ENCODE results near the gene CREBZF.

Gene CREBZF

GRCh38 chr11:85664615-85665481 is at the start of gene CREBZF:
Gene CREBZF, minus strand, starts transcription at chr11:85665129. Its CDS starts 254 bp downstream, at chr11:85664875.
- peak; percentile 95 for DNase-seq (ENCODE audit: low read depth)

GRCh38 chr11:85712953-85713352 is 48.0 kb upstream of the CREBZF start:
- no peak for DNase-seq (ENCODE audit: low read depth)

- no peak for DNase-seq (ENCODE audit: low read depth)
These were observed 46.0 kb upstream of the CREBZF start for GRCh38 chr11:85710917-85711316.

DNA sequence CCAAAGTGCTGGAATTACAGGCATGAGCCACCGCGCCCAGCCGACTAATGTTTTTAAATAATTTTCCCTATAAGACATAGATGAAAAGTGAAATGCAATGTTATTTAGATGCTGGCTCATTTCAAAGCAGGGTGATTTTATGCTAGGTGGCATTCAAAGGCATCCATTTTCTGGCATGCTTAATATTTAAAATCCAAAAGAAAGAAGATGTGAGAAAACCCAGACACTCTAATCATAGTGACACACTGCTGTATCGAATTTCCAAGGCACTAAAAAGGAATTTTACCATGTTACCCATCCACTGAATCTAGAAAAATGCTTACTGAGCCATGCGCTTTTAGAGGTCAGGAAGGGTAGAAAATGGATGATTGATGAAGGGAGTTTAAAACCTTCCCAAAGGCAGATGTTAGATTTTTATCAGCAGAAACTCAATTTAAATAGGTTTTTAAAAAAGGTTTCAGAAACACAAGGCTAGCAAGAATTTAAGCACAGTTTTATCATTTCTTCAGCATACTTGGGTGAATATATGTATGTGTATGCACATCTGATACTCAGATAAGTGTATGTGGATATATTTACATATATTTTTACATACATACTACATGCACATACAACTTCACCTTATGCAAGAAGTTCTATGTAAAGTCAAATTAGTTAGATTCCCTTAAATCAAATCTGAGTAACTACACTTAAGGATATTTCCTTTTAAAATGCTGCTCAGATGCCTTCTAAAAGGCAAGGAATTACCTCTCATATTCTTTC is 45.2 kb upstream of the CREBZF start:
- DNase-seq (ENCODE audit: low read depth), result no peak

GRCh38 chr11:85705800-85706199 is 40.9 kb upstream of the CREBZF start:
- DNase-seq (ENCODE audit: low read depth), result no peak

- DNase-seq (ENCODE audit: low read depth), result no peak
These were observed 40.0 kb upstream of the CREBZF start for GRCh38 chr11:85704967-85705366.

DNA sequence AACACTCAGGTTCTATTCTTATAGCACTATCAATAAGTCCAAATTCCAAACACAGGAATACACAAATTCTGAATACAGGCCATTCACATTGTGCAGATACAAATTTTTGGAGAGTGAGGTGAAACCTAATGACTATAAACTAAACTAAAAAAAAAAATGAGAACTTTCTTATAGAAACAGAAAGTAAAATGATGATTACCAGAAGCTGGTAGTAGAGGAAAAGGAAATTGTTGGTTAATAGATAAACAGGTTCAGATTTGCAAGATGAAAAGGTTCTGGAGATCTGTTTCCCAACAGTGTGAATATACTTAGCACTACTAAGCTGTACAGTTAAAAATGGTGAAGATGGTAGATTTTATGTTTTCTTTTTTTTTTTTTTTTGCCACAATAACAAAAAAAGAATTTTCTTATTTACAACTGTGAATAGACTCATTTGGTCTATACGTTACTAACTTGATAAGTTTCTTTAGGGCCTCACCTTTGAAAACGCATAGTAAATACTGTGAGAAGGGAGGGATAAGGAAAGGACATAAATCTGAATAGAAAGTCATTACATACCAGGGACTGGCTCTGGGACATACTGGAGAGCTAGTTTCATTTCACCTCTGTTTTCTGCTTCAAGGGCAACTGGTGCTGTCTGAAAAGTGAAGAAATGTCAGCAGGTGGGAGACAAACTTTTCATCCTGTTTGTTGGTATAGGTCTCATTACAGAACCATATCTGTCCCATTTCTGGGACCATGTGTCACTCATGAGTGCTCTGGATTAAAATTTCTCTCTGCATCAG is 35.2 kb upstream of the CREBZF start:
- DNase-seq (ENCODE audit: low read depth), result no peak

DNA sequence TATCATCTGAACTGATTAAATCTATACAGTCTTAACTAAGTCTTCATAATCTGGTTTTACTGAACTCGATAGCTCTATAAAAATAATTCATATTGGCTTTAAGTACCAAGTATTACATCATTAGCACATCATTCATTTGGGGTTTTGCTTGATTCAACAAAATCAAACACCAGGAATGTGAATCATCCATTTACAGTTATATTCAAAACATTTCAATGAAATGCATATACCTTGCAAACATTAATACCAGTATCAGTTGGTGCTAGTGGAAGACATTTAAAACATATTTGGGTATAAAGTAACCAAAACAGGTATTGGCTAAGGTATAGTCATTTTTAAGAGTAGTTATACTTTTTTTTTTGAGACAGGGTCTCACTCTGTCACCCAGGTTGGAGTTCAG is 33.3 kb upstream of the CREBZF start:
- DNase-seq (ENCODE audit: low read depth), result no peak

GRCh38 chr11:85697747-85698146 is 32.8 kb upstream of the CREBZF start:
- DNase-seq (ENCODE audit: low read depth), result no peak

DNA sequence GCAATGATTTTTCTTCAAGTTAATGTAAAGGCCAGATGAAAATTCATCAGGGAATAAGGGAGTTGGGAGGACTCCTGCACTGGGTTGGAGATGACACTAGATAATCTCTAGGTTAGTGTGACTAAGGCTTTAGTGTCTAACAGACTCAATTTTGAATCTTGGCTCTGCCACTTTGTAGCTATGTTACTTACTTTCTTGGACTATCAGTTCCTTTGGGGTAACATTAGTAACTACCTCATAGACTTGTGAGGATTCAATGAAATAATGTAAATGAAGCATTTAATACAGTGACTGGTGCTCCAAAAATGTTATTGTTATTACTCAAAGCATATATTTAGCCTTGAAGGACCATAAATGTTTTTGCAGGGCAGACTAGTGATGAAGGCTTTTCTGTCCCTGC is 30.6 kb upstream of the CREBZF start:
- DNase-seq (ENCODE audit: low read depth), result no peak

- no peak for DNase-seq (ENCODE audit: low read depth)
These were observed 29.6 kb upstream of the CREBZF start for GRCh38 chr11:85694385-85694980.

DNA sequence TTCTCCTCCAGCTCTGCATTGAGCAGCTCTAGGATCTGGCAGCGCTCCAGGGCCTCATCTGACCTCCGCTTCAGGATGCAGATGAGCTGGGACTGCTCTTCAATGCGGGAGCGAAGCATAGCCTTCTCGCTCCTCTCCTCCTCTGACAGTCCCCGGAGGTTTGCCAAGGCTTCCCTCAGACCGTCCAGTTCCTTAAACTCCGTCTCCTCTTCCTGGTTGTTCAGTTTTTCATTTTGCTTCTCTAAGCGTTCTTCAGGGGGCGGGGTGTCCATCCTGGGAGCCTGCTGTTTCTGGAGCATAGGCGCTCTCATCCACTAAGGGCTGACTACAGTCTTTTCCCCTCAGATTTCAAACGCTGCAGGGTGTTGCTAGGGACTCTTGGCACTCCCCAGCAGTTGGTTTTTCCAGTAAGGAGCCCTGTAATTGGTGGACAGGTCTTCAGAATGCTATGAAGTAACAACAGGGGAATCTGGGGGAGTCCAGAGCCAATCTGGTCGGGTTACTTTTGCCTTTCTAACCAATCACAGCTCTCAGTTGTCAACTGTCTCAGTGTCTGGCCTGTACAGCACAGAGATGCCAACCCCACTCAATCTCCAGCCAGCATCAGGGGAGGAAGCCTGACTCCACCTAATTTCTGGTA is 21.0 kb upstream of the CREBZF start, which contains the start of gene CCDC89:
CCDC89 (minus strand) TSS at position 376 of the 640 bp plus-strand sequence; CDS start at position 311, 65 bp downstream.
- no peak for DNase-seq (ENCODE audit: low read depth)

- no peak for DNase-seq (ENCODE audit: low read depth)
These were observed 20.3 kb upstream of the CREBZF start for GRCh38 chr11:85685125-85685819.

DNA sequence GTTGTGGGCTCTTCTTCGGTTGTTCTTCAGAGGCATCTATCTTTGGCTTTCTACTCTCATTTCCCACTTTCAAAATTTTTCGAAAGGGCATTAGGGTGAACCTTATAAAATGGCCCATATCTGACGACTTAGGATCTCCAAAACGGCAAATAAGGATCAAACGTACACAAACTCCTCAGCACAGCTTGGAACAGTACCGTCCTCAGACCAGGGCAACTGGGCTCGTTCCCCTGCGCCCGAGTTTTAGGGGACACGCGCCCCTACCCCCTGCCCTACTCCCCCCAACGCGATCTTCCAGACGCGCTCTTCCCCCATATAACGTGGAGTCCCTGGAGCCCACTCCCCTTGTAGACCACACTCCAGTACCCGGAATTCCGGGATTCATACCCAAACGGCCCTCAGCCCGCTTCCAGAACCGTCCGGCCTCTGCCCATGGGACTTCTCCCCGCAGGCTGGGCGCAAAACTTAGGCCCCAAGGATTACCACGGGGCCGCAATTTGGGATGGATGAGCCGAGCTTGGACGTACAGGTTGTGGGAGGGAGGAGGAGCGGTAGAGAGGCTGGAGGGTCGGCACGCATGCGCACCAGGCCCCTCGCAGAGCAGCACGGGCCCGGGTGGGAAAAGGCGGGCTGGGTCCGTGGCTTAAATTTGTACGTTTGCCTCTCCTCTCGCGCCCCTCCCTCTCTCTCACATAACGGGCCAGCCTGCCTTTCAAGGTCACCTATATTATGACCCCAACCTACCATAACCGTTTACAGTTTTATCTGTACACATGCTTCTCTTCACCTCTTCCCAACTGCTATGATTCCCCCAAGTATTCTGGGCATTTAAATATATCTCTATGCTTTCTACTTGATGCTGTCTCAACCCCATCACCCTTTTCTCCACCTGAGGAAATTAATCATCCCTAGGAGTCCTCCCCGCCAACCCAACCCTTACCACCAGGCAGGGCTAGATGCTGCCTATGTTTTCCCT is 17.7 kb upstream of the CREBZF start:
- DNase-seq (ENCODE audit: low read depth), result peak; percentile 60

- no peak for DNase-seq (ENCODE audit: low read depth)
These were observed 16.0 kb upstream of the CREBZF start for GRCh38 chr11:85680897-85681296.

- DNase-seq (ENCODE audit: low read depth), result no peak
These were observed 14.6 kb upstream of the CREBZF start for GRCh38 chr11:85679576-85679975.

DNA sequence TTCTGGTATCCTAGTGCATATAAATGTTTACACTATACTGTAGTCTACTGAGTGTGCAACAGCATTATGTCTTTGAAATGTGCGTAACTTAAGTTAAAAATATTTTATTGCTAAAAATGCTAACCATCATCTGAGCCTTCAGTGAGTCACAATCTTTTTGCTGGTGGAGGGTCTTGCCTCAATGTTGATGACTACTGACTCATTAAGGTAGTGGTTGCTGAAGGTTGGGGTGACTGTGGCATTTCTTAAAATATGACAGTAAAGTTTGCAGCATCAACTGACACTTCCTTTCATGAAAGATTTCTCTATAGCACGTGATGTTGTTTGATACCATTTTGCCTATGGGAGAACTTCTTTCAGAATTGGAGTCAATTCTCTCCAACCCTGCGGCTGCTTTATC is 8.5 kb upstream of the CREBZF start:
- DNase-seq (ENCODE audit: low read depth), result no peak

GRCh38 chr11:85672105-85672902 is 7.4 kb upstream of the CREBZF start:
- DNase-seq (ENCODE audit: low read depth), result no peak
